Measurements from ENCODE around the gene GATA5.
"Not testable (repeated sequence)": the region's sequence is repeated elsewhere in the genome, so short reads cannot be mapped to it uniquely, and the experiment has no call there.

Gene GATA5

DNA sequence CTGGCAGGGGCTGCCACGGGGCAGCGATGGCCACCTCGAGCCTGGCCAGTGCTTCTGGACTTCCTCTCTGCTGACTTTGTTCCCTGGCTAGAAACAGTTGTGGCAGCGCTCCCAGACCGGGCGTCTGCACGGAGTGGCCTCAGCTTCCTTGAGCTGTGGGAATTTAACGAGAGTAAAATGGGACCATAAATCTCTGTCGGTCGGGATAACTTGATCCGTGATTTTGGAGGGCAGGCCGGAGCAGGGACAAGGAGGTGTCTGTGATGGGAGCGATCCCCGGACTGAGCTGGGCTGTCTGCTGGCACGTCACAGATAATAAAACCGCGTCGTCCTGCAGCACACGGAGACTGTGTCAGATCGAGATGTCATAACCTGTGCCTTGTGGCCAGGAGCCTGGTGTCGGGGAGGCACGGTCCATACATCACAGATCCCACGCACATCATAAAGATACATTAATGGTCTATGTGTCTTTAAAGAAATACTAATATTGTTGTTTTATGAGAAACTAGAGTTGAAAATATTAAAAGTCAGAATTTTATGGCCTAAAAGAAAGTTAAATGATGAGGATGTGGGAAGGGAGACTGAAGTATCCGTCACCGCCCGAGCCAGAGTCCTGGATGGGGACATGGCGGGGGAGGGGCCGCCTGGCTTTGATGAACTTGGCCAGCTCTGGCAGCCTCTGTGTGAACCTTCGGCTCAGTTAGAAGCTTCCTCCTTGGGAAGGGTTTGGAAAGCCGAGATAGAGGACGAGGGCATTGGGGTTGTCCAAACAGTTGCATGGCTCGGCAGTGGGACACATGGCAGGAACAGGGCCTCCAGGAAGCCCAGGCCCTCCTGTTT, 41.9 kb downstream of the GATA5 start:
- no peak for DNase-seq (ENCODE audit: low read depth, low spot score)

DNA sequence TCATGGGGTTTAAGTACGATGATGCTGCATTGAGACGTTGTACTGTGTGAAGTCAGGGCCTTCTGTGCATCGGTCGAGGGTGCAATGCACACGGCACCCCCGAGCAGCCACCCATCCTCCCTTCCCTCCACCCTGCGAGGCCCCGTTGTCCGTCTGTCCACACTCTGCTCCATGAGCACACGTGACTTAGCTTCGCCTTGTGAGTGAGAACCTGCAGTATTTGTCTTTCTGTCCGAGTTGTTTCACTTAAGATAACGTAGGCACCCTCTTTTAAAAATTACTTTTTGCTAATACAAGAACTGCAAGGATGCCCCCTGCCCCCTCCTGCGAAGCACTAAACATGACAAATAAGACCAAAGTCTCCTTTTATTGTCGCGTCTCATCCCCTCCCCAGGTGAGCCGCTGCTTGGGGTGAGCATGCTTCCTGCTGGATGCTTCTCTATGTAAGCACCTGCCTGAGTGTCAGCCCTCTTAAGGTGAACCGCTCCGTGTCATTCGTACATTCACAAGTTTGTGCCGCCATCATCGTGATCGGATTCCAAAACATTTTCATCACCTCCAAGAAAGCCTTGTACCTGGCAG, 44.8 kb downstream of the GATA5 start:
- no peak for DNase-seq (ENCODE audit: low read depth, low spot score)

DNA sequence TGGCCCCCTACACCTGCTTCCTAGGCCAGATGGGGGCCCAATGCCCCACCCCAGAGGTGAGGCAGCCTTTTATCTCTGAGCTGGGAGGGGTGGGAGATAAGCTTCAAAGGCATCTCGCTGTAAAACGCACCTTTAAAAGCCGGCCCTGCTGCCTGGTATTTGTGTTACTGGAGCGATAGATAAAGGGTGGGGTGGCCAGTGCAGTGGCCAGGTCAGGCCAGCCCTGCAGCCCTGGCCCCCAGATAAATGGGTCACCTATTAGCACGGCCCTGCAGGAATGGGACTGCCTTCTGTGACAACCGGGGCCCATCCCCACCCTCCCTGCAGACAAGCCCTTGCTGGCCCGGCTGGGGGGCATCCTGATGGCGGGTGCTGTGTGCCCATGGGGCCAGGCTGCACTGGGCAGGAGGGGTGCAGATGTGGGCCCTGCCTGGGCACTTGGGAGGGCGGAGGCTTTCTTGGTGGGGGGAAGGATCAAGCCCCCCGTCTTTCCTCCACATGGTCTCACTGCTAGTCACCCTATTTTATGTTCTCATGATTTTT, 45.4 kb downstream of the GATA5 start:
- no peak for DNase-seq (ENCODE audit: low read depth, low spot score)

DNA sequence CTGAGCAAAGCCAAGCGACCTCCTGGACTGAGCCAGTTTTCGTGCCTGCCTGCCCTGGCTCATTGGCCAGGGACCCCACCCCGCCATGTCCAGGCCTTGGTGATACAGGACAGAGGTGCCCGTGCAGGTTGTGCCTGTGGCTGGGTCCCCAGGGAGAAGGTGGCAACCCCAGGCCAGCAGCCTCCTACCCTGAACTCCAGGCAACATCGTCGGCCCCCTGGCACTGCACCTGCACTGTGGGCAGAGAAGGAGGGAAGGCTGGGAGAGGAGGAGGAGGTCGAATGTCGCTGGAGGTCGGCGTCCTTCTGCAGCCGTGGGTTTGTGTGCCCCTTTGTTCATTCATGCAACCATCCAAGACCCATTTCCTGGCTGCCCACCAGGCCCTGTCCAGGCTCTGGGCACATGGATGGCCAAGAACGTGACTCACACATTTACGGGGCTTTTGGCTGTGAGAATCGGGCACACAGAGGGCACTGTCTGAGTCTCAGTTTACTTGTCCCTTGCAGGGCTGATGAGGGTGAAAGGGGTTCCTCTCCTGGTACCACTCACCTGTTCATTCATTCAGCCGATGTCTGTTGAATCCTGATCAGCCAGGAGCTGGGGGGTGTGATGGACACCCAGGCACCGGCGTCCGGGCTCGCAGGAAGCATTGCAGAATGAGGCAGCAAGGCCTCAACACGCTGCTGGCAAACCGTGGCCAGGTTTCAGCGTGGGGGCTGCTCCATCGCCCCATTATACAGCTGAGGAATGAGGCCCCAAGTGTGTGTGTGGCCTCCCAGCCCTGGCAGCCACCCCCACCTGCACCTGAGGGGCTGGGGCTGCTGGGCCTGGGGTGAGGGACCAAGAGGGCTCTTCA, 46.1 kb downstream of the GATA5 start:
- no peak for DNase-seq (ENCODE audit: low read depth, low spot score)

GRCh38 chr20:62428396-62429295, 47.1 kb downstream of the GATA5 start:
- DNase-seq (ENCODE audit: low read depth, low spot score): peak; percentile 44

- peak; percentile 17 for DNase-seq (ENCODE audit: low read depth, low spot score)
These were observed 47.8 kb downstream of the GATA5 start for GRCh38 chr20:62428002-62428372.

- DNase-seq (ENCODE audit: low read depth, low spot score): peak; percentile 95
These were observed 48.4 kb downstream of the GATA5 start, which contains the start of gene RBBP8NL for GRCh38 chr20:62427172-62428001. RBBP8NL (minus strand) TSS chr20:62427539; CDS start chr20:62419647, 7,892 bp downstream.

GRCh38 chr20:62426699-62427131, 49.1 kb downstream of the GATA5 start:
- DNase-seq (ENCODE audit: low read depth, low spot score): peak; percentile 74

GRCh38 chr20:62426059-62426348, 49.8 kb downstream of the GATA5 start:
- not testable (repeated sequence) for DNase-seq (ENCODE audit: low read depth, low spot score)

DNA sequence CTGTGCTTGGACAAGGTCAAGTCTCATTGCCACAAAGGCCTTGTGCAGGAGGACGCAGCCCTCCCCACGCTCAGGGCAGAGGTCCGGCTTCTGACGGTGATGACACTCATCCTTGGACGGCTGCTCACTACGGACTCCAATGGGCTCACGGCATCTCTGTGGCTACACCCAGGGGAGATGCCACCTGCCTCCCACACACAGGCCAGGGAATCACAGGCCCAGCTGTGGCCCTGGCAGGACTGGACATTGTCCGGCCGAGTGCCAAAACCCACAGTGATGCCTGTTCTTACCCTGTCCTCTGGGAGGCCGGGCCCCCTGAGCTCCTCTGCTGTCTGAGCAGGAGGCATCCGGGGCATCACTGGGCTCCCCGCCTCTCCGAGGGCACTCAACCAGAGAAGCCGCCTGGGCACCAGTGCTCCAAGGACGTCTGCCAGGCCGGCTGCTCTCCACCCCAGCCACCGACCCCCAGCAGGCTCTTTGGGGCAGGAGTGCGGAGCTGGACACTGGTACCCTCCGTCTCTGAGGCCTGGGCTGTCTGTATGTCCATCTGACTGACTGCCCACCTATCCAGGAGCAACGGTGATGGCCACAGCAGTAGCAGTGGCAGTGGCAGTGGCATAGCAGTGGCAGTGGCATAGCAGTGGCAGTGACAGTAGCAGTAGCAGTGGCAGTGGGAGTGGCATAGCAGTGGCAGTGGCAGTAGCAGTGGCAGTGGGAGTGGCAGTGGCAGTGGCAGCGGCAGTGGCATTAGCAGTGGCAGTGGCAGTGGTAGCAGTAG, 50.3 kb downstream of the GATA5 start:
- DNase-seq (ENCODE audit: low read depth, low spot score): no peak

- no peak for DNase-seq (ENCODE audit: low read depth, low spot score)
These were observed 51.3 kb downstream of the GATA5 start for GRCh38 chr20:62424249-62425107.

- peak; percentile 43 for DNase-seq (ENCODE audit: low read depth, low spot score)
These were observed 52.5 kb downstream of the GATA5 start for GRCh38 chr20:62423326-62423706.

- DNase-seq (ENCODE audit: low read depth, low spot score): no peak
These were observed 53.0 kb downstream of the GATA5 start for GRCh38 chr20:62422636-62423325.

GRCh38 chr20:62421716-62421990, 54.1 kb downstream of the GATA5 start:
- no peak for DNase-seq (ENCODE audit: low read depth, low spot score)

GRCh38 chr20:62420846-62421715, 54.7 kb downstream of the GATA5 start:
- DNase-seq (ENCODE audit: low read depth, low spot score): peak; percentile 89

GRCh38 chr20:62419759-62420158, 56.0 kb downstream of the GATA5 start:
- DNase-seq (ENCODE audit: low read depth, low spot score): no peak
